Large intestine (tissue), 3 donors: ENCODE data around the gene AMN. TPM values are rescaled to one million over a fixed set of nuclear protein-coding genes. Genes with fewer than 3 reads are reported as not detected.

ENCODE experiments used
- DNase-seq, 2 donors: peaks; one replicate each; pipeline versions ENCODE4 v3.0.0 to v3.0.0-alpha.2; 2013
- H3K27ac ChIP-seq: one replicate; pipeline ENCODE4 v1.5.1; 2013; ENCODE audit warnings: low read length
- H3K27me3 ChIP-seq: 2 replicates; pipeline ENCODE4 v1.6.1; 2013; ENCODE audit warnings: low read length; ENCODE audit not compliant: control insufficient read depth, insufficient read depth
- H3K36me3 ChIP-seq: 2 replicates; pipeline ENCODE4 v1.6.1; 2013; ENCODE audit warnings: low read length; ENCODE audit not compliant: control insufficient read depth, insufficient read depth
- H3K4me1 ChIP-seq: one replicate; pipeline ENCODE4 v1.6.1; 2013; ENCODE audit warnings: low read length; ENCODE audit not compliant: control insufficient read depth, insufficient read depth
- H3K4me3 ChIP-seq: one replicate; pipeline ENCODE4 v1.5.1; 2013; ENCODE audit warnings: low read length
- H3K9me3 ChIP-seq: one replicate; pipeline ENCODE4 v1.6.1; 2013; ENCODE audit warnings: mild to moderate bottlenecking, low read depth, low read length, moderate library complexity; ENCODE audit not compliant: control insufficient read depth
- WGBS: methylation state at CpG from one replicate; pipeline ENCODE4 v1.1.5; 2013; ENCODE audit warnings: low lambda C conversion rate; ENCODE audit not compliant: insufficient coverage; 5-methylcytosine and 5-hydroxymethylcytosine counted together
- polyA plus RNA-seq: library from polyadenylated mRNA; unstranded; fragments of 120-200 nt; gene quantifications from one replicate; pipeline ENCODE4 v1.2.1, GENCODE V29; 2013

The AMN gene
- polyA plus RNA-seq, 1 donor, result 327 TPM

DNA sequence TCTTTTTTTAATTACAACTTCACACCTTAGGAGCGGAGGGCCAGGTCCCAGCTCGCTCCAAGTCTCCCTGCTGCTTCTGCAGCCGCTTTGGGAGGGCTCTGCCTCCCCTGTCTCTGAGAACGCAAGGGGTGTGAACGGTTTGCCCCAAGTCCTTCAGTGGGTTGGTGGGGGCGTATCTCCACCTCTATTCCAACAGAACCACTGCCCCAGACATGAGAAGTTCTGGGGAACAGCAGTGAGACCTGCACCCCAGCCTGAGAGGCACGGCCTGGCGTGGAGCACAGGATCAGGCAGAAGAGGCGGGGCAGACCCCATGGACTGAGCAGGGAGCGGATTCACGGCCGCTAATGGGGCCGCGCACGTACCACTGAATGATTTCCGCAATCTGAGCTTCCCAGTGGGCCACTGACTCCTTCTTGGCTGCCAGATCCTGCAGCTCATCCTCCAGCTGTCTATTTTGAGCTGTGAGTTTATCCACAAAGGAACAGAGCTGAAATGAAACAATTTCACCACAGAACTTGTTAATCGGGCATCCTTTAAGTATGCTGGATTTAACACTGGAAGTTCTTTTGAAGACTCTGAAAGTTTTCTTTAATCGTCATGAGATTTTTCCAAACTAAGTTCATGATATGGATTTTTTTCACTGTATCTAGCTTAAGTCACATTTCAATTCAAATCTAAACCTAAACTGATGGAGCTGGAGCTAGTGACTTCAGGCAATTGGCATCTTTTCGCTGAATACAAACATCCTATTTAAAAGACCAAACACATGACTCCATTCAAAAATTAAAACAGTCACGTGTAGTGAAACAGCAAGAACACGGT is 44.4 kb downstream of the AMN start:
- peaks cover 88% of the 10 kb centered on the region for H3K36me3 ChIP-seq
- peaks cover 6% of the 10 kb centered on the region for H3K9me3 ChIP-seq
- H3K27ac ChIP-seq, result no peak overlapping the region
- H3K4me1 ChIP-seq, result no peaks in the 10 kb centered on the region
- H3K27me3 ChIP-seq, result no peaks in the 10 kb centered on the region
- no peak overlapping the region for H3K4me3 ChIP-seq
- WGBS, result 100% methylated on average over 2 of the region's 21 CpGs
- DNase-seq, result no peak

DNA sequence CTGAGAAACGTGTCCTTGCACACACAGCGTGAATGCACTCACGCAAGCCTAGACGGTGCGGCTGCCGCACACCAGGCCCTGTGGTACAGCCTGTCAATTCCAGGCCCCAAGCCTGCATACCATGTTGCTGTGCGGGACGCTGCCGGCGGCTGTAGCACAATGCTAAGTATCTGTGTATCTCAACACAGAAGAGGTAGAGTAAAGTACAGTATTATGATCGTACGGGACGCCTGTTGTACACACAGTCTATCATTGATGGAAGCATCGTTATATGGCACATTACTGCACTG is 45.0 kb downstream of the AMN start:
- no peak overlapping the region for H3K4me3 ChIP-seq
- H3K36me3 ChIP-seq, result peaks cover 88% of the 10 kb centered on the region
- DNase-seq, result no peak
- WGBS, result no CpG with 5 or more reads among the region's 14 CpGs
- H3K4me1 ChIP-seq, result no peaks in the 10 kb centered on the region
- no peak overlapping the region for H3K27ac ChIP-seq
- H3K27me3 ChIP-seq, result no peaks in the 10 kb centered on the region
- peaks cover 6% of the 10 kb centered on the region for H3K9me3 ChIP-seq

DNA sequence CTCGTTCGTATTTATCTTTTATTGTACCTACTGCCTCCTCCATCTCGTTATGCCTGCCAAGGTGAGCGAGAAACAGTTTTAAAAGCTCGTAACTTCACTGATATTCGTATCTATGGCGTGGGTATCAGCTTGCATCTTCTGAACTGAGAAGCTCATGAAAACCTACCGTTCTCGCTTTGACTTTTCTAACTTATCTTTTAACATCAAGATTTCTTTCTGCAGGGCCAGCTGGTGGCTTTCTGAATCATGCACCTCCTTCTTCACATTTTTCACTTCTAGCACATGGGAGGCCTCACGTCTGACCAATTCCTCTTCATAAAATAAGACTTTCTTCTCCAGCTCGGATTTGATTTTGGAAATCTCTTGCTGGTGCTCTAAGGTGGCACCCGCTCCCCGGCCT is 45.8 kb downstream of the AMN start:
- H3K9me3 ChIP-seq, result peaks cover 6% of the 10 kb centered on the region

DNA sequence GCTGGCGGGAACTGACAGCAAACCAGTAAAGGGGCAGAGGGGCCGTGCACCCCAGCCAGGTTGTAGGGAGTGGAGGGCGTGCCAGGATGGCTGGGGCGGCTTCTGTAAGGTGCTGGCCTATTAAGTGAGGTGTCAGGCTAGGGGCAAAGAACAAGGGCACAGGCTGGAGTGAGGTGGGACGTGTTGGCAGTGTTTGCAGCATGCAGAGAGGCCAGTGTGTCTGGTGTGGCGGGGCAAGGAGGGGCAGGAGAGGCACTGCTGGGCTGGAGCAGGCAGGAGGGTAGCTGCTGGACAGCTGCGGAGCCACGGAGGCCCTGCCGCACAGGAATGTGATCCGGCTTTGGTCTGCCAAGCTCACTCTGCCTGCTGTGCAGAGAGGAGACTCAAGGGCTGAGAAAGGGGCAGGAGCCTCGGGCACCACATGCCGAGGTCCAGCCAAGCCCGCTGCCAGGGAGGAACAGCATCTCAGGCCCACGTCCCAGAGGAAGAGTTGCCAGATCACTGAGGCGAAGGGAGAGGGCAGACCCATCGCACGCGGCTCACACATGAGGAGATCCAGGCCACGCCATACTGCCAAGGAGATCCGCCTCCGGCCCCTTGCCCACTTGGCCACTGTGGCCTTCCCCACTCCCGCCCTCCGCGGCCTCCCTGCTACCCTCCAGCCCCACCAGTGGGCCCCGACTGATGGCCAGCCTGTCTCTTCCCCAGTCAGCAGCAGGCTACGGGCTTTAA is 46.8 kb downstream of the AMN start:
- H3K27me3 ChIP-seq, result no peaks in the 10 kb centered on the region
- no peak overlapping the region for H3K27ac ChIP-seq
- no peak for DNase-seq
- peaks cover 6% of the 10 kb centered on the region for H3K9me3 ChIP-seq
- no peaks in the 10 kb centered on the region for H3K4me1 ChIP-seq
- no CpG with 5 or more reads among the region's 26 CpGs for WGBS
- peaks cover 88% of the 10 kb centered on the region for H3K36me3 ChIP-seq
- H3K4me3 ChIP-seq, result no peak overlapping the region

More for the DNA sequence above, 45.8 kb downstream of the AMN start:
- H3K36me3 ChIP-seq, result peaks cover 88% of the 10 kb centered on the region
- no peaks in the 10 kb centered on the region for H3K27me3 ChIP-seq
- H3K4me1 ChIP-seq, result no peaks in the 10 kb centered on the region
- WGBS, result 90% methylated on average over 5 of the region's 13 CpGs
- no peak overlapping the region for H3K27ac ChIP-seq
- H3K4me3 ChIP-seq, result no peak overlapping the region
- no peak for DNase-seq

DNA sequence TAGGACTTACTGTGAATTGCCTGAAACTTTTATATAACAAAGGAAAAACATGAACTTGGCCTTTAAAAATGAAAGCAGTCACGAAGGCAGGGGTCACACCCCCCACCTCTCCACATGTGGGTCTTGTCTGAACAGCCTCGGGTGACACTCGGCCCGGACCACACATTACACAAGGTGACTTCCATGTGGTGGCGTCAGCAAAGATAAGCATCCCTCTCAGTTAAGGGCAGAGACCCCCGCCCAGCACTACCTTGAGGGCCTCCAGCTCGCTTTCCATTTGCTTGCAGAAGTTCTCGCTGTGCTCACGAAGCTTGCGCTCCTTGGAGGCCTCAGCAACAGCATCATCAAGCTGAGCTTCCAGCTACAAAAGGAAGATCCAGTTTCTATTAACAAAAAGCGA is 47.4 kb downstream of the AMN start:
- Histone ChIP-seq H3K4me1 (no peaks in the 10 kb centered on the region), H3K27me3 (no peaks in the 10 kb centered on the region), H3K27ac (no peak overlapping the region), H3K9me3 (peaks cover 3% of the 10 kb centered on the region), H3K36me3 (peaks cover 89% of the 10 kb centered on the region), H3K4me3 (no peak overlapping the region)
- WGBS, result 100% methylated on average over 1 of the region's 11 CpGs
- no peak for DNase-seq

DNA sequence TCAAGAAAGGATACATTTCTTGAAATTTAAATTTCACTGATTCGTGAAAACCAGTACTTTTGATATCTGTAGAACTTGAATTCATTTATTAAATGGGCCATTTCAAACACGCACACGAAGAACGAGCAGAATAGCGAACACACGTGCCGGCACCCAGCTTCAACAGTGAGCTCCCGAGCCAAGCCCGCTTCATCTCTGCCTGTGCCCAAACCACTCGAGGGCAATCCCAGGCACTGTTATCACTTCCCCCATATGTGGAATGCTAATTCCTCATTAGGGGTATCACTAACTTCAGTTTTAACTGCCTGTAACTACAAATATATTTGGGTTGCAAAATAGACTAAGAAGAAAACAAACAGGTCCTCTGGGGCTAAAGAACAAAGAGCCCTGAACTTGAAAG is 48.0 kb downstream of the AMN start:
- peaks cover 89% of the 10 kb centered on the region for H3K36me3 ChIP-seq
- no peaks in the 10 kb centered on the region for H3K27me3 ChIP-seq
- H3K4me1 ChIP-seq, result no peaks in the 10 kb centered on the region
- H3K4me3 ChIP-seq, result no peak overlapping the region
- WGBS, result no CpG with 5 or more reads among the region's 10 CpGs
- H3K27ac ChIP-seq, result no peak overlapping the region
- no peak for DNase-seq
- H3K9me3 ChIP-seq, result peaks cover 3% of the 10 kb centered on the region

DNA sequence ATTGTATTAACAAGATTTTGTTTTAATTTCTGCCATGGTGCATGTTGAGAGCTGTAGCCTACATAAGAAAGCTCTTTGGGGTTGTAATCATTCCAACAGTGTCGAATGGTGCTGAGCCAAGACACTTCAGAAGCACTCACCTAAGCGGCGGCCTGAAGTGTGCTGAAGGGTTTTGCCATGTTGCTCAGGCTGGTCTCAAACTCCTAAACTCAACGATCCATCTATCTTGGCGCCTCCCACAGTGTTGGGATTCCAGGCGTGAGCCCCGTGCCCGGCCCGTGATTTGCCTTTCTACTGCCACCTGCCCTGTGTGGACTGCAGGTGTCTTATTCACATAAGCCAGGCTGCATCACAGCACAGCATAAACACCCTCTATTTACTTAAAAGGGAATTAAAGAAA is 48.9 kb downstream of the AMN start:
- H3K4me3 ChIP-seq, result no peak overlapping the region
- H3K27me3 ChIP-seq, result no peaks in the 10 kb centered on the region
- DNase-seq, result no peak
- peaks cover 89% of the 10 kb centered on the region for H3K36me3 ChIP-seq
- WGBS, result no CpG with 5 or more reads among the region's 9 CpGs
- no peaks in the 10 kb centered on the region for H3K4me1 ChIP-seq
- H3K9me3 ChIP-seq, result peaks cover 3% of the 10 kb centered on the region
- no peak overlapping the region for H3K27ac ChIP-seq

DNA sequence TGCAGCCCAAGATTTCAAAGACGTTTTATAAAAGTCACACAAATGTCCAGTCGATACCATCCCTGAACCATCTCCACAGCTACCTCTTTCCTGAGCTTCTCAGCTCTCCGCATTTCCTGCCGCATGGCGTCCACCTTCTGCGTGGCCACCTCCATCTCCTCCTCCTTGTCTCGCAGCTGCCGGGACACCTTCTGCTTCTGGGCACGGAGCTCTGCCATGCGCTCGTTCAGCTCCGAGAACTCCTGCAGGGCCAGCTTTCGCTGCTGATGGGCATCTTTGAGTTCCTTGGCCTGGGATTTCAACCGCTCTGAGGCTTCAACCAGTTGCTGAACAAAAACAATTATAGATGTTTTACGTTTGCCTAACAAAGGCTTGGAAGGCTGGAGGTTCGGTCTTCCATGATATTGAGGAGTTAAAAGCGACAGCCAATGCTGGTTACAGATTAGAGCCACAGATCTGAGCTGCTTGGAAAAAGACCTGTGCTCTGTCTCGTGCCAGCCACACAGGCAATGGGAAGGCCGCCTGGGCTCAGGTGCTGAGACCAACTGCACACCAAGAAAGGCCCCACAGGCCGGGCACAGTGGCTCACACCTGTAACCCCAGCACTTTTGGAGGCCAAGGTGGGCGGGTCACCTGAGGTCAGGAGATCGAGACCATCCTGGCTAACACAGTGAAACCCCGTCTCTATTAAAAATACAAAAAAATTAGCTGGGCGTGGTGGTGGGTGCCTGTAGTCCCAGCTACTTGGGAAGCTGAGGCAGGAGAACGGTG is 49.6 kb downstream of the AMN start:
- Histone ChIP-seq H3K36me3 (peaks cover 88% of the 10 kb centered on the region), H3K4me3 (no peak overlapping the region)
- WGBS, result 100% methylated on average over 4 of the region's 25 CpGs

DNA sequence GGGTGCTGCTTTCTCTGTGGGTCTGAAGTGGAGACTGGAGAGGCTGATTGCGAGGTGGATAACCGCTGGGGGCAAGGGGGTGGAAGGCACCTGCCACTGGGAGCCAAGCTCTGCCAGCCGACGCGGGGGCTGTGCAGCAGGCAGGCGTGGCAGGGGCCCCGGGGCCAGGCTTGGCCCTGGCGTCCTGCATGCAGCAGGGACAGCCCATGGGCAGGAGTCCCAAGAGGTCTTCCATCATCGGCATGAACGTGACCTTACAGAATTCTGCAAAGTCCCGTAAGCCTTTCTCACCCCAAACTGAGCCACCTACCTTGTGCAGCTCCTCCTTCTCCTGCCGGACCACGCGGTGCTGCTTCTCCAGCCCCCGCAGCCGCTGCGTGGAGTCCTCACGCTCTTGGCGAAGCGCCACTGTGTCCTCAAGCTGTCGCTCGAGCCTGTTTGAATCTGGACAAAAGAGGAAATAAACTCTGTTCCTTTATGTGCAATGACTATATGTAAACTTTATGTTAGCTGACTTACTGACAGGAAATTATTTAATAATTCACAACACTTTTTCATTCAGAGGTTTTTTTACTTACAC is 51.3 kb downstream of the AMN start:
- DNase-seq, result no peak
- Histone ChIP-seq H3K27ac (no peak overlapping the region), H3K27me3 (no peaks in the 10 kb centered on the region), H3K9me3 (no peaks in the 10 kb centered on the region), H3K4me1 (no peaks in the 10 kb centered on the region), H3K36me3 (peaks cover 88% of the 10 kb centered on the region), H3K4me3 (no peak overlapping the region)
- 96% methylated on average over 5 of the region's 22 CpGs for WGBS

More for the DNA sequence above, 49.6 kb downstream of the AMN start:
- no peak overlapping the region for H3K27ac ChIP-seq
- DNase-seq, result no peak
- no peaks in the 10 kb centered on the region for H3K9me3 ChIP-seq
- no peaks in the 10 kb centered on the region for H3K27me3 ChIP-seq
- H3K4me1 ChIP-seq, result no peaks in the 10 kb centered on the region

DNA sequence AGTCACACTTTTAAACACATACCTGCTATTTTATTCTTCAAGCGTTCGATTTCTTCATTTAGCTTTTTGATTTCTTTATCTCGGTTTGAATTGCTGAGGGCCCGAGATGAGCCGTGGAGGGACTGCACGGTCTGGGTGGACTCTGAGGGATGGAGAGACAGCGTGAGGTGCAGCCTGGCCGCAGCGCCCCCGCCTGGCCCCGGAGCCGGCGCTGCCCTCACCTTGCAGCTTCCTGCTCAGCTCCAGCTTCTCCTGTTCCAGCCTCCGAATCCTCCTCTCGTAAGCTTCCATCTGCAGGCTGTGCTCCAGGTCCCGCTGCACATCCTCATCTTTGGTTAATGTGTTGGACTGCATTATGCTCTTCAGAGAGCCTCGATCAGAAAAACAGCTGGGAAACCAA is 53.2 kb downstream of the AMN start:
- no peaks in the 10 kb centered on the region for H3K9me3 ChIP-seq
- whole genome bisulfite sequencing, result 97% methylated on average over 4 of the region's 17 CpGs
- no peaks in the 10 kb centered on the region for H3K4me1 ChIP-seq
- no peak for DNase-seq
- no peaks in the 10 kb centered on the region for H3K27me3 ChIP-seq
- H3K27ac ChIP-seq, result no peak overlapping the region
- no peak overlapping the region for H3K4me3 ChIP-seq
- H3K36me3 ChIP-seq, result peaks cover 90% of the 10 kb centered on the region
